ENCODE measurements around the gene DNAH17.

- TF ChIP-seq, protein P1, sequence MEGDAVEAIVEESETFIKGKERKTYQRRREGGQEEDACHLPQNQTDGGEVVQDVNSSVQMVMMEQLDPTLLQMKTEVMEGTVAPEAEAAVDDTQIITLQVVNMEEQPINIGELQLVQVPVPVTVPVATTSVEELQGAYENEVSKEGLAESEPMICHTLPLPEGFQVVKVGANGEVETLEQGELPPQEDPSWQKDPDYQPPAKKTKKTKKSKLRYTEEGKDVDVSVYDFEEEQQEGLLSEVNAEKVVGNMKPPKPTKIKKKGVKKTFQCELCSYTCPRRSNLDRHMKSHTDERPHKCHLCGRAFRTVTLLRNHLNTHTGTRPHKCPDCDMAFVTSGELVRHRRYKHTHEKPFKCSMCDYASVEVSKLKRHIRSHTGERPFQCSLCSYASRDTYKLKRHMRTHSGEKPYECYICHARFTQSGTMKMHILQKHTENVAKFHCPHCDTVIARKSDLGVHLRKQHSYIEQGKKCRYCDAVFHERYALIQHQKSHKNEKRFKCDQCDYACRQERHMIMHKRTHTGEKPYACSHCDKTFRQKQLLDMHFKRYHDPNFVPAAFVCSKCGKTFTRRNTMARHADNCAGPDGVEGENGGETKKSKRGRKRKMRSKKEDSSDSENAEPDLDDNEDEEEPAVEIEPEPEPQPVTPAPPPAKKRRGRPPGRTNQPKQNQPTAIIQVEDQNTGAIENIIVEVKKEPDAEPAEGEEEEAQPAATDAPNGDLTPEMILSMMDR (IDR thresholded peaks at IDR 0.05; ENCODE audit: control extremely low read depth in 1 of 3, insufficient read depth in 1 of 3, low read depth in 1 of 3, low read length in 3 of 3): no peak
- TF ChIP-seq RAD21 (IDR thresholded peaks at IDR 0.05 in 1 of 2, conservative IDR thresholded peaks at IDR 0.05 in 1 of 2; ENCODE audit: low read depth in 2 of 2, low read length in 2 of 2) (no peak), BCL11A (IDR thresholded peaks at IDR 0.05; ENCODE audit: low read depth in 2 of 2, low read length in 2 of 2) (no peak), USF2 (IDR thresholded peaks at IDR 0.05; ENCODE audit: low read length) (no peak), ZNF274 (IDR thresholded peaks at IDR 0.05; ENCODE audit: borderline replicate concordance, extremely low read depth, low read length) (no peak), EP300 (IDR thresholded peaks at IDR 0.05; ENCODE audit: borderline replicate concordance in 1 of 2, low read depth in 2 of 2, low read length in 2 of 2) (no peak)
Measured at GRCh38 chr17:78479369-78479768, 97.8 kb downstream of the DNAH17 start.
